ENCODE data around the gene NWD2. TPM values are rescaled to one million over a fixed set of nuclear protein-coding genes. Genes with fewer than 3 reads are reported as not detected.

Gene NWD2
- total RNA-seq, 1 experiment from 2014 or later = not detected

- CTCF ChIA-PET = no interaction called here
- no peaks in the 10 kb centered on the region for H3K4me1 ChIP-seq (ENCODE audit: insufficient read depth, low read length, poor library complexity, severe bottlenecking)
- no peak for TF ChIP-seq EZH2 (IDR thresholded peaks at IDR 0.05; ENCODE audit: borderline replicate concordance, low read depth, low read length, poor library complexity, severe bottlenecking)
- TF ChIP-seq, protein P1, sequence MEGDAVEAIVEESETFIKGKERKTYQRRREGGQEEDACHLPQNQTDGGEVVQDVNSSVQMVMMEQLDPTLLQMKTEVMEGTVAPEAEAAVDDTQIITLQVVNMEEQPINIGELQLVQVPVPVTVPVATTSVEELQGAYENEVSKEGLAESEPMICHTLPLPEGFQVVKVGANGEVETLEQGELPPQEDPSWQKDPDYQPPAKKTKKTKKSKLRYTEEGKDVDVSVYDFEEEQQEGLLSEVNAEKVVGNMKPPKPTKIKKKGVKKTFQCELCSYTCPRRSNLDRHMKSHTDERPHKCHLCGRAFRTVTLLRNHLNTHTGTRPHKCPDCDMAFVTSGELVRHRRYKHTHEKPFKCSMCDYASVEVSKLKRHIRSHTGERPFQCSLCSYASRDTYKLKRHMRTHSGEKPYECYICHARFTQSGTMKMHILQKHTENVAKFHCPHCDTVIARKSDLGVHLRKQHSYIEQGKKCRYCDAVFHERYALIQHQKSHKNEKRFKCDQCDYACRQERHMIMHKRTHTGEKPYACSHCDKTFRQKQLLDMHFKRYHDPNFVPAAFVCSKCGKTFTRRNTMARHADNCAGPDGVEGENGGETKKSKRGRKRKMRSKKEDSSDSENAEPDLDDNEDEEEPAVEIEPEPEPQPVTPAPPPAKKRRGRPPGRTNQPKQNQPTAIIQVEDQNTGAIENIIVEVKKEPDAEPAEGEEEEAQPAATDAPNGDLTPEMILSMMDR (conservative IDR thresholded peaks at IDR 0.05; ENCODE audit: low read depth, low read length) = no peak
- DNase-seq (ENCODE audit: low spot score) = no peak
- H3K9me3 ChIP-seq (ENCODE audit: low read depth, low read length, poor library complexity, severe bottlenecking) = no peaks in the 10 kb centered on the region
- H3K36me3 ChIP-seq (ENCODE audit: insufficient read depth, low read length, poor library complexity, severe bottlenecking) = no peaks in the 10 kb centered on the region
- intact Hi-C loops (cut with micrococcal nuclease; ENCODE audit: unreplicated experiment) = no loop called here
- peaks cover 21% of the 10 kb centered on the region for H3K27me3 ChIP-seq (replicated peaks; ENCODE audit: insufficient read depth, low read depth, low read length, poor library complexity)
- H3K4me3 ChIP-seq (ENCODE audit: low read depth, low read length, poor library complexity, severe bottlenecking) = no peak overlapping the region
- POLR2A ChIA-PET (ENCODE audit: low non-redundant PET) = no interaction called here
- no peak overlapping the region for H3K27ac ChIP-seq (ENCODE audit: low read depth, low read length, poor library complexity, severe bottlenecking)
- no TSS peak for BruUV-seq (replicated peaks)
Measured at GRCh38 chr4:37467824-37468223, 223.3 kb downstream of the NWD2 start.

- no peak for DNase-seq (ENCODE audit: low spot score)
- TF ChIP-seq, protein P1 (conservative IDR thresholded peaks at IDR 0.05; ENCODE audit: low read depth, low read length) = no peak
- no peak for TF ChIP-seq EZH2 (IDR thresholded peaks at IDR 0.05; ENCODE audit: borderline replicate concordance, low read depth, low read length, poor library complexity, severe bottlenecking)
- Histone ChIP-seq H3K36me3 (ENCODE audit: insufficient read depth, low read length, poor library complexity, severe bottlenecking) (no peaks in the 10 kb centered on the region), H3K27me3 (replicated peaks; ENCODE audit: insufficient read depth, low read depth, low read length, poor library complexity) (peaks cover 21% of the 10 kb centered on the region), H3K9me3 (ENCODE audit: low read depth, low read length, poor library complexity, severe bottlenecking) (no peaks in the 10 kb centered on the region), H3K4me3 (ENCODE audit: low read depth, low read length, poor library complexity, severe bottlenecking) (no peak overlapping the region), H3K27ac (ENCODE audit: low read depth, low read length, poor library complexity, severe bottlenecking) (no peak overlapping the region), H3K4me1 (ENCODE audit: insufficient read depth, low read length, poor library complexity, severe bottlenecking) (no peaks in the 10 kb centered on the region)
- CTCF ChIA-PET = no interaction called here
- POLR2A ChIA-PET (ENCODE audit: low non-redundant PET) = no interaction called here
- intact Hi-C loops (cut with micrococcal nuclease; ENCODE audit: unreplicated experiment) = no loop called here
- BruUV-seq (replicated peaks) = no TSS peak
Measured at GRCh38 chr4:37469286-37469685, 224.7 kb downstream of the NWD2 start.

- no peaks in the 10 kb centered on the region for H3K9me3 ChIP-seq (ENCODE audit: low read depth, low read length, poor library complexity, severe bottlenecking)
- no peak overlapping the region for H3K4me3 ChIP-seq (ENCODE audit: low read depth, low read length, poor library complexity, severe bottlenecking)
- peaks cover 30% of the 10 kb centered on the region for H3K27me3 ChIP-seq (replicated peaks; ENCODE audit: insufficient read depth, low read depth, low read length, poor library complexity)
- DNase-seq (ENCODE audit: low spot score) = no peak
- H3K36me3 ChIP-seq (ENCODE audit: insufficient read depth, low read length, poor library complexity, severe bottlenecking) = no peaks in the 10 kb centered on the region
- CTCF ChIA-PET = interaction anchor here (0.6 kb wide), 2 partner anchors 112 to 330 kb away, joined by 4 to 6 read pairs; no protein-coding TSS in a partner anchor
- POLR2A ChIA-PET (ENCODE audit: low non-redundant PET) = no interaction called here
- TF ChIP-seq, protein P1 (conservative IDR thresholded peaks at IDR 0.05; ENCODE audit: low read depth, low read length) = no peak
- TF ChIP-seq EZH2 (IDR thresholded peaks at IDR 0.05; ENCODE audit: borderline replicate concordance, low read depth, low read length, poor library complexity, severe bottlenecking) = no peak
- BruUV-seq (replicated peaks) = no TSS peak
- intact Hi-C loops (cut with micrococcal nuclease; ENCODE audit: unreplicated experiment) = no loop called here
- no peak overlapping the region for H3K27ac ChIP-seq (ENCODE audit: low read depth, low read length, poor library complexity, severe bottlenecking)
- H3K4me1 ChIP-seq (ENCODE audit: insufficient read depth, low read length, poor library complexity, severe bottlenecking) = no peaks in the 10 kb centered on the region
Measured at GRCh38 chr4:37470245-37470644, 225.7 kb downstream of the NWD2 start.
